ENCODE measurements around the gene PPP2R5E. TPM values are rescaled to one million over a fixed set of nuclear protein-coding genes. Genes with fewer than 3 reads are reported as not detected.

The PPP2R5E gene
- total RNA-seq, 1 donor from 2014 or later: 72.0 TPM

DNA sequence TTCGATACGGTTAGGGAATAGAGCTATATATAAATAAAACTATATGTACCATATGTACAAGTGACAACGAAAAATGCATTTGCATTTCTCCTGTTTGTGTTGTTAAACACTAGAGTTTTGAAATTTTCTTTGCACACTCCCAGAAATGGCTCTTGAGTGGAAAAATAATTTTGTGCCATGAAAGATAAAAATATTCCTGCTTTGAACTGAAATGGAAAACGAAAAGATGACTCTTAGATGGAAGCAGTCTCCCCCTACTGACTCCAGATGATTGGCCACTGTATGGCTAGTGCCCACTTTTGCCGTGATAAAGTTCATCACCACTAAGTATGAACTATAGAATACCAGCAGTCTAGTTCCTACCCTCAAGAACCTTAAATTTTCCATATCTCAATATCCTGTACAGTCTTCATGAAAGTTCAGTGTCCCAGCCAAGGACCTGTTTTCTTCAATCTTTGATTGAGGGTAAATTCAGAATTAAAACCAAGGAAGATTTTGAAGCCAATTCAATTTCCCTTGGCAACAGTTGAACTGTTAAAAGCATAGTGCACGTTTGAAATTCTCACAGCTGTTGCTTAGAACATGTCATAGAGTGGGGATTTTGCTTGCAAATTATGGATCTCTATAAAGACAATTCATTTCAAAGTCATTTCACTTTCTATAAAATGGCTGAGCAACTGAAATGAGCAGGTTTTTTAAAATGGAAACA, 1.6 kb upstream of the PPP2R5E start:
- Histone ChIP-seq H3K4me2 (peak overlapping the region; percentile 79), H3K79me2 (ENCODE audit: low read depth) (peaks cover 40% of the 10 kb centered on the region), H4K20me1 (ENCODE audit: low read depth) (peaks cover 16% of the 10 kb centered on the region), H3F3A (ENCODE audit: low read depth) (peaks cover 30% of the 10 kb centered on the region), H3K9ac (peak overlapping the region; percentile 72), H3K27ac (no peak overlapping the region), H3K9me3 (ENCODE audit: low read depth) (no peaks in the 10 kb centered on the region), H3K27me3 (no peaks in the 10 kb centered on the region), H2AFZ (replicated peaks) (no peak overlapping the region), H3K36me3 (no peaks in the 10 kb centered on the region), H3K4me3 (peak overlapping the region; percentile 96), H3K4me1 (peaks cover 16% of the 10 kb centered on the region)
- DNase-seq (ENCODE audit: low spot score): no peak
- Mint-ChIP-seq H3K4me1 (peaks cover 22% of the 10 kb centered on the region), H3K27ac (no peak overlapping the region), H3K36me3 (peaks cover 3% of the 10 kb centered on the region), H3K4me3 (peak overlapping the region; percentile 90), H3K9me3 (no peaks in the 10 kb centered on the region), H3K27me3 (ENCODE audit: insufficient read depth, low read depth) (no peaks in the 10 kb centered on the region)
- no peak for TF ChIP-seq EZH2phosphoT487 (IDR thresholded peaks at IDR 0.05)
- TF ChIP-seq, protein P1, sequence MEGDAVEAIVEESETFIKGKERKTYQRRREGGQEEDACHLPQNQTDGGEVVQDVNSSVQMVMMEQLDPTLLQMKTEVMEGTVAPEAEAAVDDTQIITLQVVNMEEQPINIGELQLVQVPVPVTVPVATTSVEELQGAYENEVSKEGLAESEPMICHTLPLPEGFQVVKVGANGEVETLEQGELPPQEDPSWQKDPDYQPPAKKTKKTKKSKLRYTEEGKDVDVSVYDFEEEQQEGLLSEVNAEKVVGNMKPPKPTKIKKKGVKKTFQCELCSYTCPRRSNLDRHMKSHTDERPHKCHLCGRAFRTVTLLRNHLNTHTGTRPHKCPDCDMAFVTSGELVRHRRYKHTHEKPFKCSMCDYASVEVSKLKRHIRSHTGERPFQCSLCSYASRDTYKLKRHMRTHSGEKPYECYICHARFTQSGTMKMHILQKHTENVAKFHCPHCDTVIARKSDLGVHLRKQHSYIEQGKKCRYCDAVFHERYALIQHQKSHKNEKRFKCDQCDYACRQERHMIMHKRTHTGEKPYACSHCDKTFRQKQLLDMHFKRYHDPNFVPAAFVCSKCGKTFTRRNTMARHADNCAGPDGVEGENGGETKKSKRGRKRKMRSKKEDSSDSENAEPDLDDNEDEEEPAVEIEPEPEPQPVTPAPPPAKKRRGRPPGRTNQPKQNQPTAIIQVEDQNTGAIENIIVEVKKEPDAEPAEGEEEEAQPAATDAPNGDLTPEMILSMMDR (IDR thresholded peaks at IDR 0.05): peak; percentile 30

DNA sequence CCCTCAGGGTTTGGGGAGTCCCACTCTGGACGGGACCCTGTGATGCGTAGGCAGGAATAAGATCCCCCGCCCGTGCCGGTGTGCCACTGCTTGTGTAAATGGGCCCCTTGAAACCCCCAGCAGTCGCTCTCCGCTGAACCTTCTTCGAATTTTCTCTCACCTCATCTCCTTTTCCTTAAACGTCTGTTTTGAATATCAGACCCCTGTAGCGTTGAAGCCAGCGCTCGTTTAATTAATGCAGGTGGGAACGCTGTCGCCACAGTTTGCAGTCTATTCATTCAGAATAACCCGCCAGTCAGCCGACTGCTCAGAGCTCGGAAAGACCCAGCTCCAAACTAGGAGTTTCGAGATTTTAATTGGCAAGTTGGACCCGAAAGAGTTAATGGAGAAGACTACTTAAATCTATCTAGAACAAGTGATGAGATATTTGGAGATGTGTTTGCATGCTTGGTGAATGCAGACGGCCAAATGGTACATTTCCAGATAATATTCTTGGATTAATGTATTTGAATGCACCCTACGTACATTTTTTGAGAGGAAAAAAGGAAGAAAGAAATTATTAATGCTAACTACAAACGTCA, 739 bp upstream of the PPP2R5E start:
- Histone ChIP-seq H4K20me1 (ENCODE audit: low read depth) (peaks cover 25% of the 10 kb centered on the region), H3K9me3 (ENCODE audit: low read depth) (no peaks in the 10 kb centered on the region), H3K79me2 (ENCODE audit: low read depth) (peaks cover 48% of the 10 kb centered on the region), H3K4me3 (peak overlapping the region; percentile 96), H3K36me3 (peaks cover 8% of the 10 kb centered on the region), H3K9ac (peak overlapping the region; percentile 72), H3K27ac (peak overlapping the region; percentile 89), H3K27me3 (no peaks in the 10 kb centered on the region), H3K4me2 (peak overlapping the region; percentile 79), H3F3A (ENCODE audit: low read depth) (peaks cover 30% of the 10 kb centered on the region), H3K4me1 (peaks cover 16% of the 10 kb centered on the region), H2AFZ (replicated peaks) (peak overlapping the region; percentile 74)
- Mint-ChIP-seq H3K4me1 (peaks cover 22% of the 10 kb centered on the region), H3K36me3 (peaks cover 11% of the 10 kb centered on the region), H3K4me3 (peak overlapping the region; percentile 90), H3K27ac (peak overlapping the region; percentile 82), H3K27me3 (ENCODE audit: insufficient read depth, low read depth) (no peaks in the 10 kb centered on the region), H3K9me3 (no peaks in the 10 kb centered on the region)
- no peak for TF ChIP-seq EZH2 (IDR thresholded peaks at IDR 0.05)
- TF ChIP-seq, protein P1 (IDR thresholded peaks at IDR 0.05): no peak
- TF ChIP-seq EZH2phosphoT487 (IDR thresholded peaks at IDR 0.05): no peak
- DNase-seq (ENCODE audit: low spot score): peak; percentile 72

DNA sequence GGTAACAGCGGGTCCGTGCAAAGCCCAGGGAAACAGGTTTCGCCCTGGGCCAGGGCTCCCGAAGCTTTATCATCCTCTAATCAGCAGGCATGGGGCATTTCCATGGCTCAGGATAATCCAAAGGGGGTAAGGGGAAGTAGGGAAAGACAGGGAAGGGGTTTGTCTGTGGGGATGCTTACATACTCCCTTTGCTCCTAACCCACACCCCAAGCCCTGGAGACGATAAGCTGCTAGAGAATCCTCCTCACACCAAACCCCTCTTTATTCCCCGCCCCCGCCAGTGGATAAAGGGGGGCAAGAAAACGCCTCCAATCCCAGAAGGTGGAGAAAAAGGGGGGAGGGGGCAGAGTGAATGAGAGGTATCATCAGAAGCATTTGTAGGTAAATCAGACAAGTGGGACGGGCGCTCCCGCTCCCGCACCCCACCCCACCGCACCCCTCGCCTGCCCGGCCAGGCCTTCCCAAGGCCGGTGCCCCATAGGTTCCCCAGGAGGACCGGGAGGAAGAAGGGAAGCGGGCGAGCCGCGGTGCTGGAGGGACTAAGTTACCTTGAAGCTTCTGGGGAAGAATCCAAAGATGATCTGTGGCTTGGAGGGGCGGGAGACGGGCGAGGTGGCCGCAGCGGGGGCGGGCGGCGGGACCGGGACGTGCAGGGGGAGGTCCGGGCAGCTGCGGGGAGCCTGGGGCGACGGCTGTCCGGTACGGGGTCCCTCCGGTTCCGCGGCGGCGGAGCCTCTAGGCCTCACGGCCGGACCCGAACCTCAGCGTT, 762 bp downstream of the PPP2R5E start:
- Histone ChIP-seq H3K27ac (peak overlapping the region; percentile 95), H3K9me3 (ENCODE audit: low read depth) (no peaks in the 10 kb centered on the region), H2AFZ (replicated peaks) (peak overlapping the region; percentile 66), H3K27me3 (no peaks in the 10 kb centered on the region), H4K20me1 (ENCODE audit: low read depth) (peaks cover 31% of the 10 kb centered on the region), H3K36me3 (peaks cover 10% of the 10 kb centered on the region), H3K9ac (peak overlapping the region; percentile 85), H3F3A (ENCODE audit: low read depth) (peaks cover 30% of the 10 kb centered on the region), H3K4me3 (peak overlapping the region; percentile 96), H3K4me1 (peaks cover 16% of the 10 kb centered on the region), H3K4me2 (peak overlapping the region; percentile 81), H3K79me2 (ENCODE audit: low read depth) (peaks cover 63% of the 10 kb centered on the region)
- Mint-ChIP-seq H3K36me3 (peaks cover 11% of the 10 kb centered on the region), H3K9me3 (no peaks in the 10 kb centered on the region), H3K27ac (peak overlapping the region; percentile 19), H3K4me1 (peaks cover 22% of the 10 kb centered on the region), H3K4me3 (peak overlapping the region; percentile 90), H3K27me3 (ENCODE audit: insufficient read depth, low read depth) (no peaks in the 10 kb centered on the region)
- TF ChIP-seq, protein P1 (IDR thresholded peaks at IDR 0.05): no peak
- TF ChIP-seq EZH2 (IDR thresholded peaks at IDR 0.05) (no peak), EZH2phosphoT487 (IDR thresholded peaks at IDR 0.05) (no peak)
- peak; percentile 73 for DNase-seq (ENCODE audit: low spot score)
